OCI-LY7 (cell line): ENCODE results near the gene PCDH1. TPM values are rescaled to one million over a fixed set of nuclear protein-coding genes. Genes with fewer than 3 reads are reported as not detected.
A peak's percentile ranks its signal among the peaks of the same experiment; 100 is the strongest.

ENCODE experiments used
- BruUV-seq: library from RNA; stranded (reverse); fragments of 400-500 nt; replicated peaks from 2 replicates; lab custom pipeline; 2021; lab: Mats Ljungman, UMichigan
- CTCF ChIA-PET: fragments of 300-600 bp; sonication (Branson Sonifier 250); formaldehyde crosslinking; loops from one replicate; lab custom pipeline; 2022; ENCODE audit warnings: antibody characterized with exemption; ENCODE audit not compliant: unreplicated experiment; lab: Charles Lee
- POLR2A ChIA-PET: fragments of 300-600 bp; sonication (Branson Sonifier 250); formaldehyde crosslinking; loops from one replicate; lab custom pipeline; 2022; ENCODE audit warnings: antibody characterized with exemption; lab: Charles Lee
- DNase-seq: peaks from one replicate; pipeline ENCODE4 v3.0.0-alpha.2; 2015; ENCODE audit warnings: low spot score
- H2AFZ ChIP-seq: fragments of 200-600 bp; sonication (generic), shearing (Covaris generic); 2 replicates; pipeline ENCODE4 v1.6.1; 2014; ENCODE audit warnings: mild to moderate bottlenecking, antibody characterized with exemption, low read length, moderate library complexity
- H3K27ac ChIP-seq: fragments of 200-600 bp; sonication (generic); 2 replicates; pipeline ENCODE4 v1.5.1; 2014; ENCODE audit warnings: mixed run types, low read depth, mild to moderate bottlenecking, moderate library complexity, low read length, inconsistent platforms; ENCODE audit not compliant: poor library complexity, severe bottlenecking
- H3K36me3 ChIP-seq: fragments of 200-600 bp; sonication (generic); 2 replicates; pipeline ENCODE4 v1.6.1; 2014; ENCODE audit warnings: mild to moderate bottlenecking, antibody characterized with exemption, low read length, moderate library complexity, mixed read lengths; ENCODE audit not compliant: insufficient read depth
- H3K4me1 ChIP-seq: fragments of 200-600 bp; sonication (generic); 2 replicates; pipeline ENCODE4 v1.5.1; 2014; ENCODE audit warnings: mild to moderate bottlenecking, low read length; ENCODE audit not compliant: insufficient read depth, poor library complexity, severe bottlenecking
- H3K4me2 ChIP-seq: fragments of 200-600 bp; sonication (generic); 2 replicates; pipeline ENCODE4 v1.6.1; 2014; ENCODE audit warnings: mild to moderate bottlenecking, low read length
- H3K4me3 ChIP-seq: fragments of 200-600 bp; sonication (generic); 2 replicates; pipeline ENCODE4 v1.5.1; 2014; ENCODE audit warnings: mild to moderate bottlenecking, low read depth, low read length; ENCODE audit not compliant: poor library complexity, severe bottlenecking
- H3K79me2 ChIP-seq: fragments of 200-600 bp; sonication (generic); 2 replicates; pipeline ENCODE4 v1.6.1; 2016; ENCODE audit warnings: low read depth, mild to moderate bottlenecking, low read length, moderate library complexity, mixed read lengths; ENCODE audit not compliant: insufficient read depth
- H3K9me2 ChIP-seq: fragments of 200-600 bp; sonication (generic); 2 replicates; pipeline ENCODE4 v1.6.1; 2016; ENCODE audit warnings: mild to moderate bottlenecking, low read length, mixed read lengths; ENCODE audit not compliant: insufficient read depth
- H3K9me3 ChIP-seq: fragments of 200-600 bp; sonication (generic); 2 replicates; pipeline ENCODE4 v1.6.1; 2014; ENCODE audit warnings: mild to moderate bottlenecking, mixed run types, low read length, mixed read lengths
- H4K20me1 ChIP-seq: fragments of 200-600 bp; sonication (generic); 2 replicates; pipeline ENCODE4 v1.6.1; 2014; ENCODE audit warnings: mild to moderate bottlenecking, antibody characterized with exemption, low read length, moderate library complexity, mixed read lengths; ENCODE audit not compliant: insufficient read depth
- CTCF ChIP-seq: fragments of 200-600 bp; sonication (generic); conservative IDR thresholded peaks from 2 replicates; pipeline ENCODE4 v1.5.1; 2014; ENCODE audit warnings: mild to moderate bottlenecking, antibody characterized with exemption, low read length, moderate library complexity, mixed read lengths
- EZH2phosphoT487 ChIP-seq: fragments of 200-600 bp; sonication (generic); IDR thresholded peaks from 2 replicates; pipeline ENCODE4 v1.6.1; 2018; ENCODE audit warnings: low read depth, borderline replicate concordance, mild to moderate bottlenecking, mixed run types, antibody characterized with exemption, low read length, moderate library complexity, mixed read lengths
- intact Hi-C: fragments of 100-400 bp; cut with micrococcal nuclease; formaldehyde crosslinking; loops from one replicate; pipeline ENCODE4 v1.10.0; 2022; ENCODE audit not compliant: unreplicated experiment
- total RNA-seq, 2 experiments: library from RNA; depleted of rRNA in 1 of 2; stranded (reverse); fragments of >200 nt in 1 of 2; shearing (Covaris generic) in 1 of 2; gene quantifications; 2 replicates each; pipeline ENCODE4 v1.2.3, GENCODE V29; 2014 to 2022

Gene PCDH1
- total RNA-seq, 2 experiments from 2014 or later = not detected

- ChIA-PET POLR2A (no interaction called here), CTCF (no interaction called here)
- intact Hi-C loops = no loop called here
- H3K79me2 ChIP-seq = no peaks in the 10 kb centered on the region
- BruUV-seq = no TSS peak
- peak overlapping the region; percentile 59 for H3K4me2 ChIP-seq
- no peaks in the 10 kb centered on the region for H3K36me3 ChIP-seq
- no peak overlapping the region for H3K27ac ChIP-seq
- no peaks in the 10 kb centered on the region for H4K20me1 ChIP-seq
- H3K4me1 ChIP-seq = peaks cover 93% of the 10 kb centered on the region
- DNase-seq = no peak
- peak overlapping the region; percentile 51; the same call in 1 of the 2 replicates for H2AFZ ChIP-seq
- peak overlapping the region; percentile 17 for H3K4me3 ChIP-seq
- H3K9me2 ChIP-seq = no peaks in the 10 kb centered on the region
- H3K9me3 ChIP-seq = no peaks in the 10 kb centered on the region
- TF ChIP-seq CTCF (no peak), EZH2phosphoT487 (no peak)
These were observed 34.9 kb downstream of the PCDH1 start for GRCh38 chr5:141843156-141843927.

- ChIA-PET POLR2A (interaction anchor here (0.6 kb wide), 1 partner anchor 8 kb away, joined by 3 read pairs; no protein-coding TSS in a partner anchor), CTCF (no interaction called here)
- peaks cover 98% of the 10 kb centered on the region for H3K4me1 ChIP-seq
- no peaks in the 10 kb centered on the region for H3K9me3 ChIP-seq
- no peaks in the 10 kb centered on the region for H3K9me2 ChIP-seq
- peak overlapping the region; percentile 52; the same call in 1 of the 2 replicates for H2AFZ ChIP-seq
- no peaks in the 10 kb centered on the region for H3K79me2 ChIP-seq
- DNase-seq = no peak
- no TSS peak for BruUV-seq
- intact Hi-C loops = no loop called here
- peak overlapping the region; percentile 59 for H3K4me2 ChIP-seq
- no peaks in the 10 kb centered on the region for H4K20me1 ChIP-seq
- no peak overlapping the region for H3K4me3 ChIP-seq
- TF ChIP-seq CTCF = no peak
- TF ChIP-seq EZH2phosphoT487 = no peak
- H3K36me3 ChIP-seq = no peaks in the 10 kb centered on the region
- H3K27ac ChIP-seq = peak overlapping the region; percentile 79
These were observed 36.6 kb downstream of the PCDH1 start for GRCh38 chr5:141841378-141842180.
